ACC112 (cell line): ENCODE results near the gene CAT.

Experiments
- H2AFZ ChIP-seq: fragments of 200-600 bp; sonication (generic); one replicate; pipeline ENCODE4 v1.6.0; 2017; ENCODE audit warnings: antibody characterized with exemption, low read length; ENCODE audit not compliant: unreplicated experiment
- H3K27ac ChIP-seq: fragments of 200-600 bp; sonication (generic); 2 replicates; pipeline ENCODE4 v1.5.1; 2014; ENCODE audit warnings: low read depth, mild to moderate bottlenecking, antibody characterized with exemption, low read length, moderate library complexity
- H3K27me3 ChIP-seq: fragments of 200-600 bp; sonication (generic); 2 replicates; pipeline ENCODE4 v1.6.1; 2014; ENCODE audit warnings: mild to moderate bottlenecking, antibody characterized with exemption, low read length, moderate library complexity, mixed read lengths; ENCODE audit not compliant: insufficient read depth
- H3K36me3 ChIP-seq: fragments of 200-600 bp; sonication (generic); 2 replicates; pipeline ENCODE4 v1.6.1; 2016; ENCODE audit warnings: mild to moderate bottlenecking, antibody characterized with exemption, low read length, moderate library complexity, mixed read lengths; ENCODE audit not compliant: insufficient read depth
- H3K4me1 ChIP-seq: fragments of 200-600 bp; sonication (generic); one replicate; pipeline ENCODE4 v1.6.1; 2016; ENCODE audit warnings: low read length, mixed read lengths; ENCODE audit not compliant: insufficient read depth, unreplicated experiment, control insufficient read depth
- H3K4me3 ChIP-seq: fragments of 200-600 bp; sonication (generic); 2 replicates; pipeline ENCODE4 v1.5.1; 2014; ENCODE audit warnings: mild to moderate bottlenecking, low read depth, low read length
- H3K79me2 ChIP-seq: fragments of 200-600 bp; sonication (generic); one replicate; pipeline ENCODE4 v1.6.0; 2016; ENCODE audit warnings: low read length; ENCODE audit not compliant: control insufficient read depth, unreplicated experiment, insufficient read depth

The CAT gene

DNA sequence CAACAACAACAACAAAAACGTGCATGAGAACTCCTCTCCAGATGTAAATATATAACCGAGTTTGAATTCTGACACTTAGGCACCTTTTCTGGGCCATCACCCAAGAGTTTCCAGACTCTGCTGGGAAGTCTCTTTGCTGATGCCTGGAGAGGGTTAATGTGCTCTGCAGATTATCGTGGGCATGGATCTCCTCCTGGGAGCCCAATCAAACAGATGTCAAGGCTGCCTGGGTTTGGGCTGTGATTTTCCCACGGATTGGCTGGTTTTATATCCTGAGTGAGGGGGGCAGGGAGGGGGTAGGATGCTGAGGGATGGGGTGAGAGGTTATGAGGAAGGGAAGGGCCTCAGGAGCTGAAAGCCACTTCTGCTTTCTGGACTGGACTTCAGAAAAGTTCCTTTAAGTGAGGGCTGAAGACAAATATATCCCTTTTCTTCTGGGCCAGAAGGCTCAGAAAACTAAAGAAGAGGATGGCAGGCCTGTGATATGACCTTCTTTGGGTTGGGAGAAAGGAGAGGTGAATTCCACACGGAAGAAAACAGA is 70.7 kb downstream of the CAT start:
- no peak overlapping the region for H3K27ac ChIP-seq

DNA sequence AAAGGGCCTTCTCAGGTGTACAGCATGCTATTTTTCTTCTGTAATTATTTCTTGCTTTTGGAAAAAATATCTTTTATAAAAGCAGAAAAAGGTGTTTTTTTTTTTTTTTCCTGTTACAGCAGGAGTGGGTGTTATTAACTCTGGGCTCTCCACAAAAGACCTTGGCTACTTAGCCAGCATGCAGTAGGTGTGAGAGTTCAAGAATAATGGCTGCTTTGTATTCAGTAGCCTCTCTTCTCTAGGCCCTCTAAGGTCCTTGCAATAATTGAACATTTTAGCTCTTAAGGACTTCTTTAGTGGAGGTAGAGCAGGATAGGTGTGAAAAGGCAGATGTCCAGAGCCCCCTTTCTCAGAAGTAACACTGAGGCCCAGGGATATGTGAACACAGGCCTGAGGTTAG is 71.5 kb downstream of the CAT start:
- H3K4me1 ChIP-seq = no peaks in the 10 kb centered on the region
- no peak overlapping the region for H3K4me3 ChIP-seq
- H3K27ac ChIP-seq = no peak overlapping the region
- no peaks in the 10 kb centered on the region for H3K79me2 ChIP-seq
- no peaks in the 10 kb centered on the region for H3K36me3 ChIP-seq
- H2AFZ ChIP-seq = no peak overlapping the region
- H3K27me3 ChIP-seq = no peaks in the 10 kb centered on the region

More for the DNA sequence above, 70.7 kb downstream of the CAT start:
- no peaks in the 10 kb centered on the region for H3K36me3 ChIP-seq
- no peak overlapping the region for H3K4me3 ChIP-seq
- no peak overlapping the region for H2AFZ ChIP-seq
- H3K79me2 ChIP-seq = no peaks in the 10 kb centered on the region
- no peaks in the 10 kb centered on the region for H3K27me3 ChIP-seq
- H3K4me1 ChIP-seq = no peaks in the 10 kb centered on the region

DNA sequence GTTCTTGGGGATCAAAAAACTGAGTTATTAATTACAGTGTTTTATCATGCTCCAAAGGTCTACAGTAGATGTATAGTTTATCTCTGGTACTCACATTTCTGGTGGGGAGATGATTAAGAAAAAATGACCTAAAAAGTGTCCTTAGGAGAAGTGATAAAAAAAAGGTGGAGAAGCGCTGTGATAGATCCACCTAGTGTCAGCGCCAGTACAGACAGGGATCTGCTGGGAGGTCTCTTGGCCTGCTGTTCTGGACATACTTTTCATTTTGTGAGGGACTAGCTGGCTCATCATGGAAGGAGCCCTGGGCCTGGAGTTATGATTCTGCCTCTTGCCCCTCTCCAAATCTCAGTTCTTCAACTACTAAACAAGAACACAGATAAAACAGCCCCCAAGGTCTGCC is 71.9 kb downstream of the CAT start:
- no peaks in the 10 kb centered on the region for H3K4me1 ChIP-seq

DNA sequence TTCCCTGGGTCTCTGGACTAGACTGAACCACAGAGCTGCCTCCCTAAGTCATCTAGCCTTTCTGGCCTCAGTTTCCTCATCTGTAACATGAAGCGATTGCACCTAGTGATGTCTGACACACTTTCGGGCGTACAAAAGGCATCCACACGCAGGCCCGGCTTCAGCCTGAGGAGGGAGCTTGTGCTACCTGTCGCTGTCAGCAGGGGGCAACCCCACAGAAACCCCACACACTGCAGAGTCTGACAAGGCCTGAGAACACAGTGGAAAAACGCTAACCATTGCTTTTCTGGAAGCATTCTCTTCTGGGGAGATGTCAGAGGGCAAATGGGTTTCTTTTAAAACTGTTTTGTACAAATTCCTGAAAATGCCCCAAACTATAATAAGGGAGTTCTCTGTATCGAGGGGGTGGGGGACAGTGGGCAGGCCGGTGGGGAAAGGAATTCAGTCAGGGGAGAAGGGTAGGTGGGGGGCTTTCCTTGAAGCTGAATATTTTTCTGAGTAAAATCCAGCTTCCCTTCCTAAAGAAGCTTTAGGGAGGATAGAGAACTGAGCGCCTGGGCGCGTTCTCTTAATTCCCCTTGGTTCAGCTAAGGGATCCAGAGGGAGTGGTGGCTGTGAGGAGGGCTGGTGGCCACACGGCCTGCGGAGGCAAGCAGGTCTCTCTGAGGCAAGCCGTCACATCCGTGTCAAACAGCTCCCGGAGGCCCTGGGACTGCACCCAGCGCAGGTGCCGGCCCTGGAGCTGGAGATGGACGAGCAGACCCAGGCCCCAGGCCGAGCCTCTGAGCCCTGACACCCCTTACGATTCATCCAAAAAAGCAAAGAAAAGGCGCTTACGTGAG is 74.3 kb downstream of the CAT start:
- Histone ChIP-seq H3K36me3 (no peaks in the 10 kb centered on the region), H3K79me2 (no peaks in the 10 kb centered on the region), H3K4me1 (no peaks in the 10 kb centered on the region), H2AFZ (peak overlapping the region; percentile 43), H3K4me3 (no peak overlapping the region), H3K27me3 (peaks cover 6% of the 10 kb centered on the region; the same call in 1 of the 2 replicates), H3K27ac (no peak overlapping the region)

More for the DNA sequence above, 71.9 kb downstream of the CAT start:
- Histone ChIP-seq H3K79me2 (no peaks in the 10 kb centered on the region), H3K27me3 (no peaks in the 10 kb centered on the region), H3K27ac (no peak overlapping the region), H2AFZ (no peak overlapping the region), H3K4me3 (no peak overlapping the region), H3K36me3 (no peaks in the 10 kb centered on the region)

DNA sequence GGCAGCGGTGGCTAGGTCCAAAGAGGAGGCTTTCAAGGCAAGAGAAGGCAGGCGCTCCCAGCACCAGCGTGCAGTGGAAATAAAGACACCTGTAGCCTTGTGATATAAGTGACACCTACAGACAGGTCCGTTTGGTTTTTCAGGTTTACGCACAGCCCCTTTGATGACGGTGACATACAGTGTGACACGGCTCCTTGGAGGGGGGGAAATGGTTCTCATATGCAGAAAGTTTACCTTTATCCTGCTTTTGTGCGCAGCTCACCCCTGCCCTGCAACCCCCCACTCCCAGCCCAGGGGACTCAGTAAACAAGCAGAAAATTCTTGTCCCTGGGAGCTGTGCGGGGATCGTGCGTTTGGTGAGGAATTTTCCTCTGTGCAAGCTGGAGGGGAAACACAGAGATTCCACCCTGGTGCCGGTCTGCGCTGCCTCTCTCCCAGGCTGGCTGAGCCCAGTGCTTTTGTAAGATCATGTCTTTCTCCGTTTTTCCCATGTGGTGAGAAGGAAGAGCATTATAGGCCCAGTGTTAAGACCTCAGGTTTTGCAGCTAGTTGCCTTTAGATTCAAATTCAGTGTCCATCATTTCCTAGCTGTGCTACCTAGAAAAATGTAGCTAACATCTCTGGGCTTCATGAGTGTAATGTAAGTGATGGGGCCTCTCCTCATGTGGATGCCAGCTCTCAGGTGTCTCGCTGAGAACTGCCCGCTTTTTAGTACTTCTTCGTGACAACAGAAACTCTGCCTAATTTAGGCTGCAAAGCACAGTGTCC is 75.1 kb downstream of the CAT start, which contains the start of gene ELF5:
Gene ELF5, minus strand, starts transcription at position 113 of the 768 bp plus-strand sequence. CDS start 8,045 bp downstream, outside the sequence.
- H3K4me1 ChIP-seq = no peaks in the 10 kb centered on the region
- H3K27me3 ChIP-seq = peaks cover 9% of the 10 kb centered on the region; the same call in 1 of the 2 replicates
- no peaks in the 10 kb centered on the region for H3K79me2 ChIP-seq
- no peaks in the 10 kb centered on the region for H3K36me3 ChIP-seq
- no peak within 1 kb of the TSS for H3K27ac ChIP-seq
- H3K4me3 ChIP-seq = no peak within 1 kb of the TSS
- peak within 1 kb of the TSS; percentile 43 for H2AFZ ChIP-seq

DNA sequence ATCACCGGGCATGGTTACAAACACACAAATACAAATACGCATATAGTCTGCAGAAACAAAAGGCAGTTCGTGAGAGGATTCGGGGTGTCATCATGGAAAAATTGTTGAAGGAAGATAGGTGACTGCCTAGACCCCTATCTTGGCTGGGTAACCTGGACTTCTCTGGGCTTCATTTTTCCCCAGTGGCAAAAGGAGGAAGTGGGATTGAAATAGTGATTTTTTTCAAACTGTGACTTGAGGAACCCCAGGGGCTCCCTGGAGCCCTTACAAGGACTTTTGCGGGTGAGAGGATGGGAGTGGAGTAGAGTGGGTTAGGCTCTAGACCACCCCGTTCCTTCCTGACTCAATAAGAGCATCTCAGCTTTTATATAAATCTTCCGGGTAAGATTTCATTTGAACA is 75.9 kb downstream of the CAT start:
- no peaks in the 10 kb centered on the region for H3K36me3 ChIP-seq
- H3K79me2 ChIP-seq = no peaks in the 10 kb centered on the region
- H3K27me3 ChIP-seq = peaks cover 9% of the 10 kb centered on the region; the same call in 1 of the 2 replicates
- H2AFZ ChIP-seq = peak overlapping the region; percentile 38
- no peak overlapping the region for H3K4me3 ChIP-seq
- H3K4me1 ChIP-seq = no peaks in the 10 kb centered on the region
- H3K27ac ChIP-seq = no peak overlapping the region

DNA sequence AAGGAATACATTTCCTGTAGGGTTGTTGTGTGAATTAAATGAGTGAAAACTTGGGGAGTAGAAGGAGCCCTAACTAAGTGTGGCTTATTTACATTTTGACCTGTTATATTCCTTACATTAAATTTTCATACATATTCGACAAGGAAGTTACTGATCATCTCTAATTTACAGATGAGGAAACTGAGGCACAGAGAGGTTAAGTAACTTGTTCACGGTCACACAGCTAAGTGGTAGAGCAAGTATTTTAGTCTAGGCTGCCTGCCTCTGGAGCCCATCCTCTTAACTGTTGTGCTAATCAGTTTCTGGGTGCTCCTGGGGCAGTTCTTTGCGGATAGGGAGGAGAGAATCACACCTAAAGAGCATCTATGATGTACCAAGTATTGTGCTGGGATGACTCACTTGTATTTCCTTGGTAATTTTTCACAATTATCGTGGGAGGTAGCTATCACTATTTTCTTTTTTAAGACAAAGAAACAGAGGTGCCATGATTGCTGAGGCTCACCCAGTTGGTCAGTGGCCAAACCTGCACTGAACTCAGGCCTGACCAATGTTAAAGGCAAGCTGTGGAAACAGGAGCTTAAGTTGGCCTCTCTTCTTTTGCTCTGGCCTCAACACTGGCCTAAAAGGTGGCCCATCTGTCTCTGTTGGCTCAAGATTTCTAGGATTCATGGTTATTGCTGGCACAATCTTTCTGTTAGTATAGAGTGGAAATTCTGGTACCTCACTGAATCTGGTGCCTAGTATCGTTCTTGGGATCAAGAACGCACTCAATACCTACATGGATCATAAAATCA is 77.7 kb downstream of the CAT start:
- Histone ChIP-seq H3K4me3 (no peak overlapping the region), H3K27me3 (peaks cover 9% of the 10 kb centered on the region; the same call in 1 of the 2 replicates), H3K4me1 (no peaks in the 10 kb centered on the region), H3K36me3 (no peaks in the 10 kb centered on the region), H2AFZ (no peak overlapping the region), H3K79me2 (no peaks in the 10 kb centered on the region), H3K27ac (no peak overlapping the region)

DNA sequence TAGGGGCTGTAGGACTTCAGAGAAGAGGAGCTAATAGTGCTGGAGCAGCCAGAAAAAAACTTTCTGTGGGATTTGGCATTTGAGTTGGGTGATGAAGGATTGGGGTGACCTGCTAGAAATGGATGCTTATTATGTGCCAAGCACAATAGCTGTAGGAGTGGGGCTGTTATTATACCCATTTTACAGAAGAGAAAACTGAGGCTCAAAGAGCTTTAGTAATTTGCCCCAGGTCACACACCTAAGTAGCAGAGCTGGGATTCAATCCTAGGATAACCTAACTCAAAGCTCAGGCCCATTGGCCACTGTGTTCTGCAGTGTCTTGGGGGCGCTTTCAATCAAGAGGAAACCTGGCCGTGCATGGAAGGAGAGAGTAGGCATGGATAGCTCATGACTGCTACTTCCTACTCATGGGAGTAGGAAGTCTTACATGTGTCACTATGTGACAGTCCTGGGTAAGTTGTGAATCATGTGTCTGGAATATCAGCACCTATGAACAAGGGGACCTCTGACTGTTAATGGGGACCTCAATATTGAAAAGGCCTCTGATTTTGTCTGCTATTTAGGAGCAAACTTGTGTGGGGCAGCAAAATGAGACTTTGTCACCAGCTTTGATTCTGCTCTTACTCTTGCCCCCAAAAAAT is 81.0 kb downstream of the CAT start:
- no peaks in the 10 kb centered on the region for H3K4me1 ChIP-seq
- H3K79me2 ChIP-seq = no peaks in the 10 kb centered on the region
- H3K27ac ChIP-seq = no peak overlapping the region
- no peaks in the 10 kb centered on the region for H3K36me3 ChIP-seq
- no peak overlapping the region for H3K4me3 ChIP-seq
- H3K27me3 ChIP-seq = peaks cover 9% of the 10 kb centered on the region; the same call in 1 of the 2 replicates
- H2AFZ ChIP-seq = no peak overlapping the region

DNA sequence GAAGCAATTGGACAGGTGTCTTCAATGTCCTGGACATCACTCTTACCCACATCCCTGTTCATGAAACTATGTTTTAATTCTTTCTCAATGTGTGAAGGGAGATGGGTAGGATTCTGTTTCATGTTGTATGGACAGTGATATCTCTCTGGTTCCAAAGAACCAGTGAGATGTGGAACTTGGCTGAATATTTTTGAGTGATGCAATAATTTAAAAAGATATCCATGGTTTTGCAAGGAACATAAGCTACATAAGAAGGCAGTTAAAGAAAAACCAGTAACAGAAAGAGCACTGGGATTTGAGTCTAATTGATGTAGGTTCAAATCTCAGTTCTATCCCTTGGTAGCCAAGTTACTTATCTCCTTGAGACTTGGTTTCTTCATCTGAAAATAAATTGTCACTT is 82.5 kb downstream of the CAT start:
- H3K4me1 ChIP-seq = no peaks in the 10 kb centered on the region
- H3K36me3 ChIP-seq = no peaks in the 10 kb centered on the region
- no peaks in the 10 kb centered on the region for H3K79me2 ChIP-seq
- no peak overlapping the region for H2AFZ ChIP-seq
- H3K27ac ChIP-seq = no peak overlapping the region
- no peak overlapping the region for H3K4me3 ChIP-seq
- peaks cover 9% of the 10 kb centered on the region; the same call in 1 of the 2 replicates for H3K27me3 ChIP-seq
